HuH-7.5 (cell line): ENCODE results near the gene SLC66A2.

Experiments used
- DNase-seq: peaks from one replicate; pipeline ENCODE4 v3.0.0; 2011; ENCODE audit warnings: low spot score

Gene SLC66A2

GRCh38 chr18:79919089-79919488 is 32.4 kb downstream of the SLC66A2 start:
- no peak for DNase-seq

GRCh38 chr18:79918615-79919011 is 32.8 kb downstream of the SLC66A2 start:
- DNase-seq = no peak

GRCh38 chr18:79917853-79918614 is 33.4 kb downstream of the SLC66A2 start:
- no peak for DNase-seq

GRCh38 chr18:79917169-79917852 is 34.1 kb downstream of the SLC66A2 start:
- DNase-seq = no peak

GRCh38 chr18:79916546-79917168 is 34.8 kb downstream of the SLC66A2 start:
- no peak for DNase-seq

GRCh38 chr18:79916128-79916494 is 35.3 kb downstream of the SLC66A2 start:
- no peak for DNase-seq

GRCh38 chr18:79915161-79916127 is 36.0 kb downstream of the SLC66A2 start:
- no peak for DNase-seq

GRCh38 chr18:79914614-79915160 is 36.8 kb downstream of the SLC66A2 start:
- no peak for DNase-seq

GRCh38 chr18:79912994-79913831 is 38.2 kb downstream of the SLC66A2 start:
- no peak for DNase-seq

- DNase-seq = no peak
These were observed 39.0 kb downstream of the SLC66A2 start for GRCh38 chr18:79912409-79912991.

- DNase-seq = no peak
These were observed 39.8 kb downstream of the SLC66A2 start for GRCh38 chr18:79911344-79912270.

- DNase-seq = no peak
These were observed 40.7 kb downstream of the SLC66A2 start for GRCh38 chr18:79910563-79911343.

GRCh38 chr18:79906706-79907105 is 44.7 kb downstream of the SLC66A2 start:
- DNase-seq = no peak

GRCh38 chr18:79905993-79906392 is 45.5 kb downstream of the SLC66A2 start:
- DNase-seq = no peak

GRCh38 chr18:79905389-79905911 is 46.0 kb downstream of the SLC66A2 start:
- DNase-seq = no peak

GRCh38 chr18:79904357-79905147 is 46.9 kb downstream of the SLC66A2 start:
- no peak for DNase-seq

- DNase-seq = no peak
These were observed 47.6 kb downstream of the SLC66A2 start for GRCh38 chr18:79903787-79904356.
